ENCODE measurements around the gene PSMD7. TPM values are rescaled to one million over a fixed set of nuclear protein-coding genes. Genes with fewer than 3 reads are reported as not detected.

PSMD7 gene
- total RNA-seq, 1 donor from 2014 or later, result 90.8 TPM

GRCh38 chr16:74309789-74310781 is 13.5 kb downstream of the PSMD7 start:
- H3K27me3 Mint-ChIP-seq (ENCODE audit: low read depth, unreplicated experiment), result no peaks in the 10 kb centered on the region
- FAIRE-seq, result peak; percentile 52

GRCh38 chr16:74315059-74315458 is 18.4 kb downstream of the PSMD7 start:
- no peaks in the 10 kb centered on the region for H3K79me2 ChIP-seq (ENCODE audit: insufficient read depth, low read length)
- Mint-ChIP-seq H3K27ac (ENCODE audit: unreplicated experiment) (no peak overlapping the region), H3K4me1 (ENCODE audit: low read depth, unreplicated experiment) (no peaks in the 10 kb centered on the region), H3K9me3 (ENCODE audit: unreplicated experiment) (no peaks in the 10 kb centered on the region), H3K4me3 (ENCODE audit: unreplicated experiment) (no peak overlapping the region), H3K27me3 (ENCODE audit: low read depth, unreplicated experiment) (no peaks in the 10 kb centered on the region), H3K36me3 (ENCODE audit: low read depth, unreplicated experiment) (peaks cover 6% of the 10 kb centered on the region)
- no peaks in the 10 kb centered on the region for H3K9me3 ChIP-seq (ENCODE audit: insufficient read depth, low read depth, low read length)
- H3K4me2 ChIP-seq (ENCODE audit: low read length), result no peak overlapping the region
- FAIRE-seq (no peak), DNase-seq (ENCODE audit: low read depth) (no peak)
- no peaks in the 10 kb centered on the region for H3K4me1 ChIP-seq (ENCODE audit: insufficient read depth, low read length)
- no peak overlapping the region for H3K9ac ChIP-seq (ENCODE audit: low read length)
- no peak overlapping the region for H3K4me3 ChIP-seq (ENCODE audit: insufficient read depth, low read depth, low read length)
- H2AFZ ChIP-seq (ENCODE audit: low read depth, low read length), result no peak overlapping the region
- TF ChIP-seq CTCF (IDR thresholded peaks at IDR 0.05; ENCODE audit: insufficient read depth, low read depth, low read length), result no peak
- no peak for TF ChIP-seq EZH2 (IDR thresholded peaks at IDR 0.05; ENCODE audit: insufficient read depth, low read length)
- no peaks in the 10 kb centered on the region for H3K27me3 ChIP-seq (ENCODE audit: insufficient read depth, low read length)
- no peak overlapping the region for H3K27ac ChIP-seq (ENCODE audit: low read depth, low read length)
- H3K36me3 ChIP-seq (ENCODE audit: insufficient read depth, low read length), result no peaks in the 10 kb centered on the region
- H4K20me1 ChIP-seq (ENCODE audit: insufficient read depth, low read length), result no peaks in the 10 kb centered on the region

More at GRCh38 chr16:74309789-74310781, 13.5 kb downstream of the PSMD7 start:
- no peaks in the 10 kb centered on the region for H3K9me3 ChIP-seq (ENCODE audit: insufficient read depth, low read depth, low read length)
- H3K4me2 ChIP-seq (ENCODE audit: low read length), result no peak overlapping the region
- H2AFZ ChIP-seq (ENCODE audit: low read depth, low read length), result no peak overlapping the region
- H3K36me3 ChIP-seq (ENCODE audit: insufficient read depth, low read length), result peaks cover 23% of the 10 kb centered on the region
- Mint-ChIP-seq H3K4me1 (ENCODE audit: low read depth, unreplicated experiment) (no peaks in the 10 kb centered on the region), H3K36me3 (ENCODE audit: low read depth, unreplicated experiment) (peaks cover 5% of the 10 kb centered on the region), H3K27ac (ENCODE audit: unreplicated experiment) (no peak overlapping the region), H3K9me3 (ENCODE audit: unreplicated experiment) (no peaks in the 10 kb centered on the region), H3K4me3 (ENCODE audit: unreplicated experiment) (no peak overlapping the region)
- TF ChIP-seq CTCF (IDR thresholded peaks at IDR 0.05; ENCODE audit: insufficient read depth, low read depth, low read length) (peak; percentile 87), EZH2 (IDR thresholded peaks at IDR 0.05; ENCODE audit: insufficient read depth, low read length) (no peak)
- H3K4me1 ChIP-seq (ENCODE audit: insufficient read depth, low read length), result no peaks in the 10 kb centered on the region
- no peak overlapping the region for H3K27ac ChIP-seq (ENCODE audit: low read depth, low read length)
- H4K20me1 ChIP-seq (ENCODE audit: insufficient read depth, low read length), result peaks cover 7% of the 10 kb centered on the region
- H3K4me3 ChIP-seq (ENCODE audit: insufficient read depth, low read depth, low read length), result no peak overlapping the region
- H3K79me2 ChIP-seq (ENCODE audit: insufficient read depth, low read length), result no peaks in the 10 kb centered on the region
- DNase-seq (ENCODE audit: low read depth), result peak; percentile 25
- no peak overlapping the region for H3K9ac ChIP-seq (ENCODE audit: low read length)
- H3K27me3 ChIP-seq (ENCODE audit: insufficient read depth, low read length), result no peaks in the 10 kb centered on the region

GRCh38 chr16:74320707-74321106 is 24.1 kb downstream of the PSMD7 start:
- Mint-ChIP-seq H3K27me3 (ENCODE audit: low read depth, unreplicated experiment) (no peaks in the 10 kb centered on the region), H3K36me3 (ENCODE audit: low read depth, unreplicated experiment) (peaks cover 2% of the 10 kb centered on the region), H3K4me1 (ENCODE audit: low read depth, unreplicated experiment) (no peaks in the 10 kb centered on the region), H3K27ac (ENCODE audit: unreplicated experiment) (no peak overlapping the region), H3K9me3 (ENCODE audit: unreplicated experiment) (no peaks in the 10 kb centered on the region), H3K4me3 (ENCODE audit: unreplicated experiment) (no peak overlapping the region)
- DNase-seq (ENCODE audit: low read depth) (no peak), FAIRE-seq (no peak)
- H2AFZ ChIP-seq (ENCODE audit: low read depth, low read length), result no peak overlapping the region
- H3K4me2 ChIP-seq (ENCODE audit: low read length), result no peak overlapping the region
- no peak overlapping the region for H3K27ac ChIP-seq (ENCODE audit: low read depth, low read length)
- H3K4me1 ChIP-seq (ENCODE audit: insufficient read depth, low read length), result no peaks in the 10 kb centered on the region
- TF ChIP-seq EZH2 (IDR thresholded peaks at IDR 0.05; ENCODE audit: insufficient read depth, low read length), result no peak
- no peak for TF ChIP-seq CTCF (IDR thresholded peaks at IDR 0.05; ENCODE audit: insufficient read depth, low read depth, low read length)
- no peaks in the 10 kb centered on the region for H4K20me1 ChIP-seq (ENCODE audit: insufficient read depth, low read length)
- H3K27me3 ChIP-seq (ENCODE audit: insufficient read depth, low read length), result no peaks in the 10 kb centered on the region
- no peaks in the 10 kb centered on the region for H3K9me3 ChIP-seq (ENCODE audit: insufficient read depth, low read depth, low read length)
- H3K9ac ChIP-seq (ENCODE audit: low read length), result no peak overlapping the region
- H3K79me2 ChIP-seq (ENCODE audit: insufficient read depth, low read length), result no peaks in the 10 kb centered on the region
- no peak overlapping the region for H3K4me3 ChIP-seq (ENCODE audit: insufficient read depth, low read depth, low read length)
- H3K36me3 ChIP-seq (ENCODE audit: insufficient read depth, low read length), result no peaks in the 10 kb centered on the region
